Neural cell (in vitro differentiated cells): ENCODE data around the gene SLC7A14.

Source experiments
- EP300 ChIP-seq: fragments of 450-650 bp; conservative IDR thresholded peaks from 2 replicates; pipeline ENCODE4 v1.6.1; 2014; ENCODE audit warnings: antibody characterized with exemption, mild to moderate bottlenecking, moderate library complexity; ENCODE audit not compliant: poor library complexity, severe bottlenecking
- EZH2 ChIP-seq: fragments of 200-600, 300-800 bp; shearing (Covaris generic), sonication (generic); IDR thresholded peaks from 2 replicates; pipeline ENCODE4 v1.6.1; 2014; ENCODE audit warnings: antibody characterized with exemption, low read length, borderline replicate concordance, mild to moderate bottlenecking; ENCODE audit not compliant: insufficient read depth, poor library complexity, severe bottlenecking
- TF ChIP-seq, protein P1 (sequence below): IDR thresholded peaks from 2 replicates; pipeline ENCODE4 v1.6.1; 2012; ENCODE audit warnings: borderline replicate concordance
- TF ChIP-seq, protein P2 (sequence below): fragments of 450-650 bp; IDR thresholded peaks from 2 replicates; pipeline ENCODE4 v1.5.1; 2014; ENCODE audit warnings: antibody characterized with exemption, mild to moderate bottlenecking, moderate library complexity; ENCODE audit not compliant: poor library complexity, severe bottlenecking

DNA sequence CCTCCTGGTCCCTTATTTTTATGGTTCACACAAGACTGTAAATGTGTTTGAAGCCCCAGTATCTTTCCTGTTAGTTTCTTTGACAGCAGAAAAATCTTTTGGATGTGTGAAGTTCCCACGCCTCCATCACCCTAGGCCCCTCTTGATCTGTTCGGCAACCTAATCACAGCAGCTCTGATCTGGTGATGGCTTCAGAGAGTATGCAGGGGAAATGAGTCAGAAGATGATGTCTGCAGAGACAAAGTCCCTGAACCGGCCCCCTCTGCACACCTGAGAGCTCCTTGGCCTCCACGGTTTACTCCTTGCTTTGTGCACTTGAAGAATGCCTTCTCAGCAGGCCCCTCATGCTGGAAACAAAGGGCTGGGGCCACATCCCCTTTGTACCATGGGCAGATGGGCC is 103.7 kb downstream of the SLC7A14 start:
- TF ChIP-seq EP300 (no peak), EZH2 (no peak)
- TF ChIP-seq, protein P1, sequence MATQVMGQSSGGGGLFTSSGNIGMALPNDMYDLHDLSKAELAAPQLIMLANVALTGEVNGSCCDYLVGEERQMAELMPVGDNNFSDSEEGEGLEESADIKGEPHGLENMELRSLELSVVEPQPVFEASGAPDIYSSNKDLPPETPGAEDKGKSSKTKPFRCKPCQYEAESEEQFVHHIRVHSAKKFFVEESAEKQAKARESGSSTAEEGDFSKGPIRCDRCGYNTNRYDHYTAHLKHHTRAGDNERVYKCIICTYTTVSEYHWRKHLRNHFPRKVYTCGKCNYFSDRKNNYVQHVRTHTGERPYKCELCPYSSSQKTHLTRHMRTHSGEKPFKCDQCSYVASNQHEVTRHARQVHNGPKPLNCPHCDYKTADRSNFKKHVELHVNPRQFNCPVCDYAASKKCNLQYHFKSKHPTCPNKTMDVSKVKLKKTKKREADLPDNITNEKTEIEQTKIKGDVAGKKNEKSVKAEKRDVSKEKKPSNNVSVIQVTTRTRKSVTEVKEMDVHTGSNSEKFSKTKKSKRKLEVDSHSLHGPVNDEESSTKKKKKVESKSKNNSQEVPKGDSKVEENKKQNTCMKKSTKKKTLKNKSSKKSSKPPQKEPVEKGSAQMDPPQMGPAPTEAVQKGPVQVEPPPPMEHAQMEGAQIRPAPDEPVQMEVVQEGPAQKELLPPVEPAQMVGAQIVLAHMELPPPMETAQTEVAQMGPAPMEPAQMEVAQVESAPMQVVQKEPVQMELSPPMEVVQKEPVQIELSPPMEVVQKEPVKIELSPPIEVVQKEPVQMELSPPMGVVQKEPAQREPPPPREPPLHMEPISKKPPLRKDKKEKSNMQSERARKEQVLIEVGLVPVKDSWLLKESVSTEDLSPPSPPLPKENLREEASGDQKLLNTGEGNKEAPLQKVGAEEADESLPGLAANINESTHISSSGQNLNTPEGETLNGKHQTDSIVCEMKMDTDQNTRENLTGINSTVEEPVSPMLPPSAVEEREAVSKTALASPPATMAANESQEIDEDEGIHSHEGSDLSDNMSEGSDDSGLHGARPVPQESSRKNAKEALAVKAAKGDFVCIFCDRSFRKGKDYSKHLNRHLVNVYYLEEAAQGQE, result no peak
- TF ChIP-seq, protein P2, sequence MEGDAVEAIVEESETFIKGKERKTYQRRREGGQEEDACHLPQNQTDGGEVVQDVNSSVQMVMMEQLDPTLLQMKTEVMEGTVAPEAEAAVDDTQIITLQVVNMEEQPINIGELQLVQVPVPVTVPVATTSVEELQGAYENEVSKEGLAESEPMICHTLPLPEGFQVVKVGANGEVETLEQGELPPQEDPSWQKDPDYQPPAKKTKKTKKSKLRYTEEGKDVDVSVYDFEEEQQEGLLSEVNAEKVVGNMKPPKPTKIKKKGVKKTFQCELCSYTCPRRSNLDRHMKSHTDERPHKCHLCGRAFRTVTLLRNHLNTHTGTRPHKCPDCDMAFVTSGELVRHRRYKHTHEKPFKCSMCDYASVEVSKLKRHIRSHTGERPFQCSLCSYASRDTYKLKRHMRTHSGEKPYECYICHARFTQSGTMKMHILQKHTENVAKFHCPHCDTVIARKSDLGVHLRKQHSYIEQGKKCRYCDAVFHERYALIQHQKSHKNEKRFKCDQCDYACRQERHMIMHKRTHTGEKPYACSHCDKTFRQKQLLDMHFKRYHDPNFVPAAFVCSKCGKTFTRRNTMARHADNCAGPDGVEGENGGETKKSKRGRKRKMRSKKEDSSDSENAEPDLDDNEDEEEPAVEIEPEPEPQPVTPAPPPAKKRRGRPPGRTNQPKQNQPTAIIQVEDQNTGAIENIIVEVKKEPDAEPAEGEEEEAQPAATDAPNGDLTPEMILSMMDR, result no peak
